ENCODE data around the gene SCYGR6.
A peak's percentile ranks its signal among the peaks of the same experiment; 100 is the strongest.

Gene SCYGR6

GRCh38 chr2:227710986-227711385, 13.6 kb downstream of the SCYGR6 start:
- DNase-seq = no peak

GRCh38 chr2:227707390-227707789, 17.2 kb downstream of the SCYGR6 start:
- no peak for DNase-seq

GRCh38 chr2:227706859-227707258, 17.7 kb downstream of the SCYGR6 start:
- DNase-seq = no peak

- DNase-seq = peak; percentile 20
These were observed 20.6 kb downstream of the SCYGR6 start for GRCh38 chr2:227703961-227704360.

DNA sequence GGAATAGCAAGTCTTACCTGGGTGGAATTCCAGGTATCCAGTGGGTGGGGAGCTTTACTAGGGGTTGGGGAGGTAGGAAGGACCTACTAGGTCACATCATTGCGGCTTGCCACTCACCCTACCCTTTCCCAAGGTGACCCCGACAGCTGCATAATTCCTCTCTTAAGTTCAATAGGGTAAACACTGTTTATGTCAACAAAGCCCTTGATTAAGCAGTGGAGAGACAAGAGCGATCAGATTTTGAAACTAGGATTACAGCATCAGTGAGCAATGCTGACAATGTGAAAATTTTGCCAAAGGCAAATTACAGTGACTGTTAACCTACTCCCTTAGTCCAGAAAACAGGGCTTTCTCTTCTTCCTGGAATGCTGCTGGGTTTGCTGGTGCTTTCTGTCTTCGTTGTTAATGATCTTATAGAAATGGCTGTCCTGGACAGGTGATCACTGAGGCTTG, 21.3 kb downstream of the SCYGR6 start:
- peak; percentile 68 for DNase-seq

DNA sequence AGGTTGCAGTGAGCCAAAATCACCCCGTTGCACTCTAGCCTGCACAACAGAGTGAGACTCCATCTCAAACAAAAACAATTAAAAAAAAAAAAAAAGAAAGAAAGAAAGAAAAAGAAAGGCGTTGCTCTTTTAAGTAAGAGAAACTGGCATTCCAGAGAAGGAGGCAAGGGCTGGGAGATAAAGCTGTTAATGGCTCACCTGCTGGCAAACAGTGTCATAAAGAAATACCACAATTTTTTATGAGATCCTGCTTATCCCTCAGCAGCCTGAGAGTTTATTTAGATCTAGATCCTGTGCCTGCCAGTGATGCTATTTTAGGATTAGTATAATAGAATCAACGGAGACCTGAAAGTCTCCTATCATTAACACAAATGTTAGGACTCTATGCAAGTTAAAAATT, 23.0 kb downstream of the SCYGR6 start:
- no peak for DNase-seq

DNA sequence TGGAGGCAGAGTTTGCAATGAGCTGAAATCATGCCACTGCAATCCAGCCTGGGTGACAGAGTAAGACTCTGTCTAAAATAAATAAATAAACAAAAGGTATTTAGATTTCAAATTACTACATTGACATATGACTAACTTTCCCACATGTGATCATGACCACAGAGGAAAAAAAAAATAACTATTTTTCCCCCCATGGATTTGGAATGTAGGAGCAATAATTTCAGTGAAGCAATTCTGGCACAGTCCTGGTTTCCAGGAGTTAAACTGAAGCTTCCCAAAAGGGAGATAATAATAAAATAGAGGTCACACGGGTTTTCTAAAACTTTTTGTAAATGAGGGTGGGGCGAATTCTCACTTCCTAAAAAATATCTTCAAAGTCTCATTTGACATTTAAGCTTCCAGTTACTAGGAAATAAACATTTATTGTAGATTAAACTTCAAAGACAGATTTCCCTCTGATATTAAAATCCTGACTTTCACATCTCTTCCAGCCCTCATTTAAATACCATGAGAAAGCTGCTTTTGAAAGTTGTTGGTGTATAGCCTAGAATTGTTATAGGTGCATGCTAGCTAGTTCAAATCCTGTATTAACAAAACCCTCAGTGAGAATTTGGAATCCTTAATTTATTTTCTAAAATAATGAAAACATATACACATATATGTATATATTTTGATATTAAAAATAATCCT, 27.4 kb downstream of the SCYGR6 start:
- no peak for DNase-seq

DNA sequence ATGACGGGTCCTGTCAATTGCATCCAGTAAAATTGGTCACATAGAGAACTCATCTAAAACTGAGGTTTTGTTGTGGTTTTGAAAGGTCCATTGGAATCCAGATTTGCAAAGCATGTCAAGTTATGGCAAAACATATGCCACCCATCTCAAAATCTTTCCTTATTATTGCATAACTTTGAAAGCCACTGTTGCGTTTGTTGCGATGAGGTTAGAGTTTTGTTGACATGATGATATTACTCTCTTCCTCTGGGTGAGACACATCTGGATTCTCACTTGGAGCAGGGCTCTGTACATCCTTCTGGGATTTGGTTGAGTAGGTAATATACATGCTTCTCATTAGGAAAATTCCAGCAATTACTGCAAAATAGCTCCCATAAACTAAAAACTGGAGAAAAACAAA, 37.4 kb downstream of the SCYGR6 start:
- DNase-seq = no peak

GRCh38 chr2:227684258-227684657, 40.3 kb downstream of the SCYGR6 start:
- DNase-seq = no peak

- DNase-seq = no peak
These were observed 46.6 kb downstream of the SCYGR6 start for GRCh38 chr2:227677928-227678327.

- DNase-seq = no peak
These were observed 50.1 kb downstream of the SCYGR6 start for GRCh38 chr2:227674485-227674884.

Data from DMS53 (cell line).